HepG2 (cell line): ENCODE measurements around the gene PPP4R2. TPM values are rescaled to one million over a fixed set of nuclear protein-coding genes. Genes with fewer than 3 reads are reported as not detected.

Experiments
- ARNT2 ChIP-seq: sonication (generic); formaldehyde crosslinking; IDR thresholded peaks from 2 replicates; pipeline ENCODE4 v1.8.0; 2022; ENCODE audit warnings: mild to moderate bottlenecking, low read depth, missing genetic modification reagents, moderate library complexity
- ASH2L ChIP-seq: fragments of 300-600, 200-600 bp; sonication (generic); IDR thresholded peaks from 2 replicates; pipeline ENCODE4 v1.7.0; 2017; ENCODE audit warnings: low read depth, mild to moderate bottlenecking, moderate library complexity, mixed read lengths, low read length; ENCODE audit not compliant: insufficient read length
- BCL3 ChIP-seq: sonication (generic); formaldehyde crosslinking; IDR thresholded peaks from 2 replicates; pipeline ENCODE4 v1.5.1; 2020; ENCODE audit warnings: mild to moderate bottlenecking, missing genetic modification reagents, moderate library complexity
- CENPBD1 ChIP-seq: sonication (generic); formaldehyde crosslinking; IDR thresholded peaks from 2 replicates; pipeline ENCODE4 v1.8.0; 2022; ENCODE audit warnings: missing genetic modification reagents, low read depth, mild to moderate bottlenecking, borderline replicate concordance
- HDAC2 ChIP-seq: sonication (generic); formaldehyde crosslinking; IDR thresholded peaks from 2 replicates; pipeline ENCODE4 v1.4.0; 2020; ENCODE audit warnings: missing genetic modification reagents
- KLF16 ChIP-seq, 2 experiments: sonication (generic) in 1 of 2; formaldehyde crosslinking in 1 of 2; IDR thresholded peaks; 2 replicates each; pipeline versions ENCODE4 v1.6.1 to v1.8.0; 2016 to 2023; ENCODE audit warnings: missing genetic modification reagents in 2 of 2, missing compliant biosample characterization in 1 of 2
- KLF6 ChIP-seq: IDR thresholded peaks from 2 replicates; pipeline ENCODE4 v1.8.0; 2016; ENCODE audit warnings: missing biosample characterization, missing genetic modification reagents
- MTA1 ChIP-seq: sonication (generic); formaldehyde crosslinking; IDR thresholded peaks from 2 replicates; pipeline ENCODE4 v1.4.0; 2020; ENCODE audit warnings: missing genetic modification reagents, mild to moderate bottlenecking, borderline replicate concordance
- MTF1 ChIP-seq: sonication (generic); formaldehyde crosslinking; IDR thresholded peaks from 2 replicates; pipeline ENCODE4 v1.5.0; 2020; ENCODE audit warnings: missing genetic modification reagents
- NR2F1 ChIP-seq, 2 experiments: fragments of 450-650 bp in 1 of 2; formaldehyde crosslinking in 1 of 2; IDR thresholded peaks; 2 replicates each; pipeline versions ENCODE4 v1.5.0 to v1.6.1; 2016 to 2020; ENCODE audit warnings: mild to moderate bottlenecking in 1 of 2, missing compliant biosample characterization in 1 of 2, missing genetic modification reagents in 1 of 2, moderate library complexity in 1 of 2
- NR2F6 ChIP-seq, 2 experiments: IDR thresholded peaks; 2 replicates each; pipeline ENCODE4 v1.6.1; 2016; ENCODE audit warnings: antibody characterized with exemption in 1 of 2, mild to moderate bottlenecking in 1 of 2
- RELA ChIP-seq: sonication (generic); formaldehyde crosslinking; IDR thresholded peaks from 2 replicates; pipeline ENCODE4 v1.4.0; 2020; ENCODE audit warnings: missing genetic modification reagents
- RFX3 ChIP-seq: IDR thresholded peaks from 2 replicates; pipeline ENCODE4 v1.6.1; 2016; ENCODE audit warnings: missing biosample characterization, missing genetic modification reagents
- RORA ChIP-seq: sonication (generic); formaldehyde crosslinking; IDR thresholded peaks from 2 replicates; pipeline ENCODE4 v1.5.0; 2020; ENCODE audit warnings: mild to moderate bottlenecking, missing genetic modification reagents, moderate library complexity
- SKI ChIP-seq: fragments of 450-650 bp; IDR thresholded peaks from one replicate; pipeline ENCODE4 v1.6.1; 2018; ENCODE audit warnings: mild to moderate bottlenecking; ENCODE audit not compliant: partially characterized antibody
- SNAI1 ChIP-seq: sonication (generic); formaldehyde crosslinking; IDR thresholded peaks from 2 replicates; pipeline ENCODE4 v1.5.0; 2020; ENCODE audit warnings: mild to moderate bottlenecking, missing genetic modification reagents, borderline replicate concordance
- SOX6 ChIP-seq, 2 experiments: fragments of 450-650 bp in 1 of 2; sonication (generic) in 1 of 2; formaldehyde crosslinking in 1 of 2; IDR thresholded peaks; 2 replicates each; pipeline versions ENCODE4 v1.4.0 to v1.6.1; 2017 to 2020; ENCODE audit warnings: antibody characterized with exemption in 1 of 2, mild to moderate bottlenecking in 1 of 2, missing genetic modification reagents in 1 of 2
- TBX2 ChIP-seq: sonication (generic); formaldehyde crosslinking; IDR thresholded peaks from 2 replicates; pipeline ENCODE4 v1.5.0; 2020; ENCODE audit warnings: missing genetic modification reagents, mild to moderate bottlenecking, borderline replicate concordance
- WIZ ChIP-seq: sonication (generic); formaldehyde crosslinking; IDR thresholded peaks from 2 replicates; pipeline ENCODE4 v1.5.1; 2020; ENCODE audit warnings: mild to moderate bottlenecking, missing genetic modification reagents
- ZNF335 ChIP-seq: sonication (generic); formaldehyde crosslinking; IDR thresholded peaks from 2 replicates; pipeline ENCODE4 v1.4.0; 2020; ENCODE audit warnings: missing genetic modification reagents
- ZNF33B ChIP-seq: sonication (generic); formaldehyde crosslinking; IDR thresholded peaks from 2 replicates; pipeline ENCODE4 v1.5.1; 2020; ENCODE audit warnings: mild to moderate bottlenecking, missing genetic modification reagents
- ZNF556 ChIP-seq: sonication (generic); formaldehyde crosslinking; IDR thresholded peaks from 2 replicates; pipeline ENCODE4 v1.4.0; 2020; ENCODE audit warnings: mild to moderate bottlenecking, missing genetic modification reagents, borderline replicate concordance
- ZNF770 ChIP-seq: sonication (generic); formaldehyde crosslinking; IDR thresholded peaks from 2 replicates; pipeline ENCODE4 v1.5.0; 2020; ENCODE audit warnings: mild to moderate bottlenecking, missing genetic modification reagents
- ZNF883 ChIP-seq: sonication (generic); formaldehyde crosslinking; IDR thresholded peaks from 2 replicates; pipeline ENCODE4 v1.5.1; 2020; ENCODE audit warnings: mild to moderate bottlenecking, missing genetic modification reagents; ENCODE audit errors: not compliant biosample characterization
- polyA plus RNA-seq, 8 experiments: library from polyadenylated mRNA; depleted of rRNA in 3 of 8; stranded (reverse) in 7 of 8; unstranded in 1 of 8; fragments of >200 nt; fragmentation: Illumina TruSeq in 4 of 8; extraction: Trizol in 4 of 8; gene quantifications; 2 replicates each; pipeline versions ENCODE4 v1.2.1 to v1.2.3, GENCODE V29; 2011 to 2016; ENCODE audit warnings: low read depth in 4 of 8, missing spikeins in 1 of 8, mixed read lengths in 1 of 8; ENCODE audit not compliant: insufficient read depth in 1 of 8
- total RNA-seq, 5 experiments: library from RNA; depleted of rRNA; stranded (reverse); fragments of >200 nt; fragmentation: Illumina TruSeq; extraction: Trizol; gene quantifications; 2 replicates each; pipeline ENCODE4 v1.2.3, GENCODE V29; 2016; ENCODE audit warnings: low read depth in 1 of 5
- TF ChIP-seq, protein P1 (sequence below): sonication (generic); formaldehyde crosslinking; IDR thresholded peaks from 2 replicates; pipeline ENCODE4 v1.5.0; 2020; ENCODE audit warnings: missing genetic modification reagents

Gene PPP4R2
- total and polyA plus RNA-seq, 2 of the 13 experiments (the other 11 are each of a cell fraction or from before 2014, with no cell fraction given): 22.3 to 161 TPM

DNA sequence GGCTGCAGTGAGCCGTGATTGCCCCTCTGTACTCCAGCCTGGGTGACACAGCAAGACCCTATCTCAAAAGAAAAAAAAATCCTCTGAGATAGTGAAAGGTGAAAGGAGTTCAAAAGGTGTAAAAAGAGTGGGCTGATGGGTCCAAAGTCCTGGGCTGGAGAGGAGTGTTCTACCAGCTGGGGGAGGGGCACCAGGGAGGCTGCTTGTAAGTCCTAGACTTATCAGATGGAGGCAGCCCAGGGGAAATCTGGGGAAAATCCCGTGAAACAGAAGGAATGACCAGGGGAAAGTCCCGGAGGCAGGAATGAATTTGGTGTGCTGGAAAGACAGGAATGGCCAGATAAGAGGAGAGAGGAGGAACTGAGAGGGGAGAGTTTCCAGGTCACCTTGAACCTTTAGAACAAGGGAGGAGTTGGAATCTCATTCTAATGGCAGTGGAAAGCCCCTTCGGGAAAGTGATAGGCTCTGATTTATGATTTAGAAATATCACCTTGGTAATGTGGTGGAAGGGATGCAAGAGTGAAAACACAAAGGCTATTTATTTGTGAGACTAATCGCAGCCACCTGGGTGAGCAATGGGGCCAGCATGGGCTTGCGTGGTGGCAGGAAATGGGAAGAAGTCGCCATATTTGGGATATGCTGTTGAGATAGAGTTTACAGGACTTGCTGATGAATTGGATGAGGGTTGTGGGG, 23.4 kb upstream of the PPP4R2 start (continued):
- TF ChIP-seq CENPBD1 (CRISPR knock-in tag) (no peak), RFX3 (CRISPR knock-in tag) (no peak), BCL3 (CRISPR knock-in tag) (0 out of 2 replicates have a peak, but pooled peaks have one; percentile 32), ASH2L (peak; percentile 39), KLF16 (CRISPR knock-in tag; IDR thresholded peaks at IDR 0.05) (peak in 1 of 2 experiments; percentile 61; a peak in 1 of 4 replicates), MTA1 (CRISPR knock-in tag) (peak; percentile 62; the same call in 1 of the 2 replicates), ZNF770 (peak; percentile 39), TBX2 (peak; percentile 92), RELA (CRISPR knock-in tag) (peak; percentile 97; the same call in 1 of the 2 replicates), NR2F1 (CRISPR knock-in tag; IDR thresholded peaks at IDR 0.05) (peak in 1 of 2 experiments; percentile 75; a peak in 2 of 4 replicates), ZNF556 (CRISPR knock-in tag) (no peak), ZNF335 (CRISPR knock-in tag) (no peak), SNAI1 (no peak), KLF6 (CRISPR knock-in tag) (no peak), ZNF33B (CRISPR knock-in tag) (no peak), SKI (no peak), ARNT2 (CRISPR knock-in tag) (no peak), ZNF883 (CRISPR knock-in tag) (no peak), HDAC2 (CRISPR knock-in tag) (peak; percentile 56; the same call in 1 of the 2 replicates), MTF1 (CRISPR knock-in tag) (no peak), WIZ (CRISPR knock-in tag) (0 out of 2 replicates have a peak, but pooled peaks have one; percentile 29), NR2F6 (IDR thresholded peaks at IDR 0.05) (peak; percentile 80), NR2F6 (CRISPR knock-in tag; IDR thresholded peaks at IDR 0.05) (peak; percentile 58; the same call in 1 of the 2 replicates), RORA (CRISPR knock-in tag) (no peak), SOX6 (IDR thresholded peaks at IDR 0.05) (no peak), SOX6 (CRISPR knock-in tag; IDR thresholded peaks at IDR 0.05) (peak; percentile 79)
- TF ChIP-seq, protein P1, sequence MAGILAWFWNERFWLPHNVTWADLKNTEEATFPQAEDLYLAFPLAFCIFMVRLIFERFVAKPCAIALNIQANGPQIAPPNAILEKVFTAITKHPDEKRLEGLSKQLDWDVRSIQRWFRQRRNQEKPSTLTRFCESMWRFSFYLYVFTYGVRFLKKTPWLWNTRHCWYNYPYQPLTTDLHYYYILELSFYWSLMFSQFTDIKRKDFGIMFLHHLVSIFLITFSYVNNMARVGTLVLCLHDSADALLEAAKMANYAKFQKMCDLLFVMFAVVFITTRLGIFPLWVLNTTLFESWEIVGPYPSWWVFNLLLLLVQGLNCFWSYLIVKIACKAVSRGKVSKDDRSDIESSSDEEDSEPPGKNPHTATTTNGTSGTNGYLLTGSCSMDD (CRISPR knock-in tag): no peak
